Esophagus muscularis mucosa (tissue), 4 donors: ENCODE data around the gene DPPA4. TPM values are rescaled to one million over a fixed set of nuclear protein-coding genes. Genes with fewer than 3 reads are reported as not detected.
"Not testable (repeated sequence)": the region's sequence is repeated elsewhere in the genome, so short reads cannot be mapped to it uniquely, and the experiment has no call there.

Experiments used
- DNase-seq: peaks from one replicate; pipeline ENCODE4 v3.0.0-alpha.2; 2017; ENCODE audit errors: extremely low spot score
- H3K27ac ChIP-seq, 4 donors: fragments of 200-600 bp; sonication (generic); replicated peaks in 1 of 4; 1 replicate in 3 of 4; 2 replicates in 1 of 4; pipeline ENCODE4 v1.5.1; 2016 to 2019; ENCODE audit warnings: mild to moderate bottlenecking in 1 of 4
- H3K27me3 ChIP-seq, 4 donors: fragments of 200-600 bp; sonication (generic); one replicate each; pipeline versions ENCODE4 v1.5.1 to v1.6.0; 2016 to 2019
- H3K36me3 ChIP-seq, 4 donors: fragments of 200-600 bp; sonication (generic); one replicate each; pipeline ENCODE4 v1.5.1; 2016 to 2019
- H3K4me1 ChIP-seq, 4 donors: fragments of 200-600 bp; sonication (generic); one replicate each; pipeline ENCODE4 v1.5.1; 2016 to 2019
- H3K4me3 ChIP-seq, 4 donors: fragments of 200-600 bp; sonication (generic); 1 replicate in 2 of 4; 2 replicates in 2 of 4; pipeline ENCODE4 v1.5.1; 2016 to 2019; ENCODE audit warnings: mild to moderate bottlenecking in 4 of 4, moderate library complexity in 1 of 4
- H3K9me3 ChIP-seq, 4 donors: fragments of 200-600 bp; sonication (generic); 1 replicate in 3 of 4; 2 replicates in 1 of 4; pipeline ENCODE4 v1.5.1; 2016 to 2019
- EP300 ChIP-seq: sonication (generic); formaldehyde crosslinking; IDR thresholded peaks from one replicate; pipeline ENCODE4 v1.6.1; 2017; ENCODE audit warnings: antibody characterized with exemption
- POLR2A ChIP-seq: fragments of 450-650 bp; IDR thresholded peaks from one replicate; pipeline ENCODE4 v1.6.1; 2017; ENCODE audit warnings: antibody characterized with exemption, moderate library complexity, mild to moderate bottlenecking, low read depth
- POLR2AphosphoS5 ChIP-seq, 2 donors: sonication (generic); formaldehyde crosslinking; IDR thresholded peaks; one replicate each; pipeline ENCODE4 v1.6.1; 2017; ENCODE audit warnings: antibody characterized with exemption in 2 of 2
- WGBS: methylation state at CpG from one replicate; pipeline ENCODE4 v1.1.5; 2018; 5-methylcytosine and 5-hydroxymethylcytosine counted together
- intact Hi-C: fragments of 100-400 bp; cut with DNase I; formaldehyde crosslinking; loops from one replicate; pipeline ENCODE4 v1.15.1; 2023
- total RNA-seq, 4 donors: library from RNA; depleted of rRNA; stranded (reverse); fragments of >200 nt; gene quantifications; one replicate each; pipeline versions ENCODE4 v1.1.0 to v1.2.1, GENCODE V29; 2016
- TF ChIP-seq, protein P1 (sequence below), 3 experiments: fragments of 200-600 bp in 2 of 3; fragments of 450-650 bp in 1 of 3; sonication (generic) in 2 of 3; IDR thresholded peaks; one replicate each; pipeline ENCODE4 v1.5.1; 2017 to 2019; ENCODE audit warnings: antibody characterized with exemption in 3 of 3, mild to moderate bottlenecking in 2 of 3, moderate library complexity in 1 of 3

DPPA4 gene
- total RNA-seq, 4 donors from 2014 or later, result not detected

DNA sequence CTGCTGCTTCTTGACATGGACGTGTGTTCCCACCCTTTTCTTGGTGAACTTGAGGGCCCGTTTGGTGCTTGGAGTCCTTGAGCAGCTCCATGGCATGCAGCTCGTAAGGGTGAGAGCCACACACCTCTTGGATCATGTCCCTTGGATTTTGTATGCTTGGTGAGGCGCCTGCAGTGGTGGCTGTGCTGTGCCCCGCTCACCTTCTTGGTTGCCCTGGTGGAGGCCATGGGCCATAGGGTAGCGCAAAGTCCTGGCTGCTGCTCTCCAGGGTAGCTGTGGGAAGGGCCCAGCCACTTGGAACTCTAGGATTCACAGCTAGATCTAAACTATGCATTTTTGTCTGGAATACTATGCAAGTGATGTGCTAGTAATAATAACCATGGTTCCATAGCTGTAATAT is 26.7 kb upstream of the DPPA4 start:
- no peak for TF ChIP-seq POLR2AphosphoS5 (IDR thresholded peaks at IDR 0.05)
- TF ChIP-seq POLR2A, result no peak
- TF ChIP-seq, protein P1, sequence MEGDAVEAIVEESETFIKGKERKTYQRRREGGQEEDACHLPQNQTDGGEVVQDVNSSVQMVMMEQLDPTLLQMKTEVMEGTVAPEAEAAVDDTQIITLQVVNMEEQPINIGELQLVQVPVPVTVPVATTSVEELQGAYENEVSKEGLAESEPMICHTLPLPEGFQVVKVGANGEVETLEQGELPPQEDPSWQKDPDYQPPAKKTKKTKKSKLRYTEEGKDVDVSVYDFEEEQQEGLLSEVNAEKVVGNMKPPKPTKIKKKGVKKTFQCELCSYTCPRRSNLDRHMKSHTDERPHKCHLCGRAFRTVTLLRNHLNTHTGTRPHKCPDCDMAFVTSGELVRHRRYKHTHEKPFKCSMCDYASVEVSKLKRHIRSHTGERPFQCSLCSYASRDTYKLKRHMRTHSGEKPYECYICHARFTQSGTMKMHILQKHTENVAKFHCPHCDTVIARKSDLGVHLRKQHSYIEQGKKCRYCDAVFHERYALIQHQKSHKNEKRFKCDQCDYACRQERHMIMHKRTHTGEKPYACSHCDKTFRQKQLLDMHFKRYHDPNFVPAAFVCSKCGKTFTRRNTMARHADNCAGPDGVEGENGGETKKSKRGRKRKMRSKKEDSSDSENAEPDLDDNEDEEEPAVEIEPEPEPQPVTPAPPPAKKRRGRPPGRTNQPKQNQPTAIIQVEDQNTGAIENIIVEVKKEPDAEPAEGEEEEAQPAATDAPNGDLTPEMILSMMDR (IDR thresholded peaks at IDR 0.05), result no peak
- no peak for TF ChIP-seq EP300
- no peak for DNase-seq
- 70% methylated on average over 4 of the region's 6 CpGs for WGBS
- Histone ChIP-seq H3K36me3 (no peaks in the 10 kb centered on the region), H3K4me3 (no peak overlapping the region), H3K9me3 (no peaks in the 10 kb centered on the region), H3K4me1 (no peaks in the 10 kb centered on the region), H3K27ac (no peak overlapping the region), H3K27me3 (no peaks in the 10 kb centered on the region)
- intact Hi-C loops, result no loop called here

DNA sequence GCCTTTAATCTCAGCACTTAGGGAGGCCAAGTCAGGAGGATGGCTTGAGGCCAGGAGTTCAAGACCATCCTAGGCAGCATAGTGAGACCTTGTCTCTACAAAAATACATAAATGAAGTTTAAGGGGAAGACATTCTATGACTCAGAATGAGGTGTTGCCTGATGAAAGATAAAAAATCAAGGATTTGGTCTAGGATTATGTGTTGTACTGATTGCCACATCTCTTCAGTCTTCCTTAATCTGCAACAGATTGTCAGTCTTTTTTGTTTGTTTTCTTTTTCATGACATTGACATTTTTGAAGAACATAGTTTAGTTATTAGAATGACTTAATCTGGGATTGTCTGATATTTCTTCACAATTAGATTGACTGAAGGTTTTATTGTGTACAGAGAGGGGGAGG is 26.3 kb upstream of the DPPA4 start:
- TF ChIP-seq POLR2AphosphoS5 (IDR thresholded peaks at IDR 0.05), result no peak
- TF ChIP-seq POLR2A, result no peak
- TF ChIP-seq, protein P1 (IDR thresholded peaks at IDR 0.05), result no peak
- TF ChIP-seq EP300, result no peak
- H3K27ac ChIP-seq, result no peak overlapping the region
- no peaks in the 10 kb centered on the region for H3K27me3 ChIP-seq
- no peaks in the 10 kb centered on the region for H3K36me3 ChIP-seq
- intact Hi-C loops, result no loop called here
- no peaks in the 10 kb centered on the region for H3K4me1 ChIP-seq
- no peak overlapping the region for H3K4me3 ChIP-seq
- no peak for DNase-seq
- no peaks in the 10 kb centered on the region for H3K9me3 ChIP-seq

DNA sequence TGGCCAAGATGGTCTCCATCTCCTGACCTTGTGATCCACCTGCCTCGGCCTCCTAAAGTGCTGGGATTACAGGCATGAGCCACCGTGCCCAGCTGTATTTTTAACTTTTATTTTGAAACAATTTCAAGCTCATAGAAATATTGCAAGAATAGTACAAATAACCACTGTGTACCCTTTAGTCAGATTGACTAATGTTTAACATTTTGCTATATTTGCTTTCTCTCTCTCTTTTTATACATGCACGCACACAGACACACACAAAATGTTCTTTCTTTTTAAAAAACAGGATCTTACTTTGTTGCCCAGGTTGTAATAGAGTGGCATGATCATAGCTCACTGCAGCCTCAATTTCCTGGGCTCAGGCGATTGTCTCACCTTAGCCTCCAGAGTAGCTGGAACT is 25.5 kb upstream of the DPPA4 start:
- Histone ChIP-seq H3K4me1 (no peaks in the 10 kb centered on the region), H3K27ac (no peak overlapping the region), H3K9me3 (no peaks in the 10 kb centered on the region), H3K36me3 (no peaks in the 10 kb centered on the region), H3K27me3 (no peaks in the 10 kb centered on the region), H3K4me3 (no peak overlapping the region)
- intact Hi-C loops, result no loop called here
- TF ChIP-seq EP300 (no peak), POLR2A (no peak), POLR2AphosphoS5 (IDR thresholded peaks at IDR 0.05) (no peak)
- TF ChIP-seq, protein P1 (IDR thresholded peaks at IDR 0.05), result no peak
- no peak for DNase-seq
- WGBS, result 94% methylated on average over 4 of the region's 4 CpGs

DNA sequence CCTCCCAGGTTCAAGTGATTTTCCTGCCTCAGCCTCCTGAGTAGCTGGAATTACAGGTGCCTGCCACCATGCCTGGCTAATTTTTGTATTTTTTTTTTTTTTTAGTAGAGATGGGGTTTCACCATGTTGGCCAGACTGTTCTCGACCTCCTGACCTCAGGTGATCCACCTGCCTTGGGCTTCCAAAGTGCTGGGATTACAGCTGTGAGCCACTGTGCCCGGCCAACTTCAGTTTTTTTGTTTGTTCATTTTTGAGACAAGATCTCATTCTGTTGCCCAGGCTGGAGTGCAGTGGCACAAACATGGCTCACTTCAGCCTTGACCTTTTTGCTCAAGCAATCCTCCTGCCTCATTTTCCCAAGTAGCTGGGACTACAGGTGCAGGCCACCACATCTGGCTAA is 21.5 kb upstream of the DPPA4 start:
- 94% methylated on average over 2 of the region's 2 CpGs for WGBS
- H3K4me3 ChIP-seq, H3K36me3 ChIP-seq, H3K27me3 ChIP-seq, H3K9me3 ChIP-seq, intact Hi-C loops, H3K27ac ChIP-seq, DNase-seq, H3K4me1 ChIP-seq: not testable (repeated sequence)

DNA sequence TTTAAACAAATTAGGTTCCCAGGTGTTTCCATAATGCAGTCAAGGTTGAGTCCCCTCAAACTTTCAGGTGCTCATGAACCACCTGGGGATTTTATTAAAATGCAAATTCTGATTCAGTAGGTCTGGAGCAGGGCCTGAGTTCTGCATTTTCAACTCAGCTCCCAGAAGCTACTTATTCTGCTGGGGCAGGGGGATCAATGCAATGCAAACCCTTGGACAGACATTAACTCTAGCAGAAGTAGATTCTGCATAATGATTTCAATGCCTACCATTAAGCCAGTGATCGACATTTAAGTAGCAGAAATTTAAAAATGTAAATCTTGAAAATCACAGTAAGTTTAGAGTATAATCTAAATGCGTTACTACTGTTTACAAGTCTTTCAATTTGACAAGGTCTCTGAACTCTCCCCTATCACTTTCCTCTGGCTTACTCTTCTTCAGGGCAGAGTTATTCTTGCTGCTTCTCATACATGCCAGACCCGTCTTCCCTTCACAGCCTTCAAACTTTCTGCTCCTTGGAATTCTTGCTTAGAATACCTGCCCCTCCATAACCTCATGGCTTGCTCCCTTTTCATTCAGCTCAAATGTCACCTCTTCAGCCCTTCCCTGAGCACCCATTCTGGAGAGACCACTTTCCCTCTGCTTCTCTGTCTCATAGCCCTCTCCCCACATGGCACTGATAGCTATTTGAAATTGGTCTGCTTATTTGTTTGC is 19.3 kb upstream of the DPPA4 start:
- Histone ChIP-seq H3K27ac (no peak overlapping the region), H3K4me3 (no peak overlapping the region), H3K27me3 (no peaks in the 10 kb centered on the region), H3K9me3 (no peaks in the 10 kb centered on the region), H3K4me1 (peaks cover 0 to 8% (median 6%) of the 10 kb centered on the region in 4 donors), H3K36me3 (no peaks in the 10 kb centered on the region)
- WGBS, result 82% methylated on average over 3 of the region's 3 CpGs
- intact Hi-C loops, result no loop called here
- DNase-seq, result no peak
- TF ChIP-seq POLR2AphosphoS5 (IDR thresholded peaks at IDR 0.05) (no peak), EP300 (no peak), POLR2A (no peak)
- TF ChIP-seq, protein P1 (IDR thresholded peaks at IDR 0.05), result no peak
